GM21529 (cell line): ENCODE results near the gene MAP7.
"Not testable (repeated sequence)": the region's sequence is repeated elsewhere in the genome, so short reads cannot be mapped to it uniquely, and the experiment has no call there.

Experiments used
- ATAC-seq: cut with Tn5 transposase; IDR thresholded peaks from one replicate; pipeline ENCODE4 v1.9.1; 2021; ENCODE audit not compliant: unreplicated experiment

The MAP7 gene

GRCh38 chr6:136471922-136472321, 78.3 kb downstream of the MAP7 start:
- ATAC-seq: no peak

GRCh38 chr6:136471372-136471771, 78.8 kb downstream of the MAP7 start:
- no peak for ATAC-seq

- no peak for ATAC-seq
Measured at GRCh38 chr6:136470044-136470443, 80.2 kb downstream of the MAP7 start.

- ATAC-seq: no peak
Measured at GRCh38 chr6:136469154-136469553, 81.1 kb downstream of the MAP7 start.

GRCh38 chr6:136468711-136469110, 81.5 kb downstream of the MAP7 start:
- ATAC-seq: no peak

- ATAC-seq: no peak
Measured at GRCh38 chr6:136467186-136467585, 83.0 kb downstream of the MAP7 start.

- no peak for ATAC-seq
Measured at GRCh38 chr6:136466777-136467176, 83.4 kb downstream of the MAP7 start.

- no peak for ATAC-seq
Measured at GRCh38 chr6:136465766-136466303, 84.4 kb downstream of the MAP7 start.

GRCh38 chr6:136464874-136465273, 85.3 kb downstream of the MAP7 start:
- no peak for ATAC-seq

GRCh38 chr6:136464148-136464547, 86.1 kb downstream of the MAP7 start:
- ATAC-seq: no peak

GRCh38 chr6:136463743-136464142, 86.5 kb downstream of the MAP7 start:
- no peak for ATAC-seq

GRCh38 chr6:136446579-136447187, 103.5 kb downstream of the MAP7 start:
- no peak for ATAC-seq

- no peak for ATAC-seq
Measured at GRCh38 chr6:136446145-136446544, 104.1 kb downstream of the MAP7 start.

GRCh38 chr6:136445063-136445462, 105.2 kb downstream of the MAP7 start:
- no peak for ATAC-seq

GRCh38 chr6:136440203-136440602, 110.0 kb downstream of the MAP7 start:
- ATAC-seq: no peak

- no peak for ATAC-seq
Measured at GRCh38 chr6:136439514-136440190, 110.6 kb downstream of the MAP7 start.

- ATAC-seq: no peak
Measured at GRCh38 chr6:136438441-136438840, 111.8 kb downstream of the MAP7 start.

GRCh38 chr6:136437246-136437645, 113.0 kb downstream of the MAP7 start:
- no peak for ATAC-seq

- ATAC-seq: no peak
Measured at GRCh38 chr6:136435101-136435500, 115.1 kb downstream of the MAP7 start.

- ATAC-seq: not testable (repeated sequence)
Measured at GRCh38 chr6:136431306-136431705, 118.9 kb downstream of the MAP7 start.

GRCh38 chr6:136429264-136430065, 120.8 kb downstream of the MAP7 start:
- no peak for ATAC-seq

- ATAC-seq: no peak
Measured at GRCh38 chr6:136427378-136427717, 122.9 kb downstream of the MAP7 start.
